Cardiac septum (tissue), 1 donor: ENCODE results near the gene BLVRA. TPM values are rescaled to one million over a fixed set of nuclear protein-coding genes. Genes with fewer than 3 reads are reported as not detected.
"Not testable (repeated sequence)": the region's sequence is repeated elsewhere in the genome, so short reads cannot be mapped to it uniquely, and the experiment has no call there.

Experiments
- DNase-seq: peaks from one replicate; pipeline ENCODE4 v3.0.0-alpha.2; 2020; ENCODE audit warnings: low spot score
- intact Hi-C: fragments of 100-400 bp; cut with DNase I; formaldehyde crosslinking; loops from one replicate; pipeline ENCODE4 v1.14.0; 2022
- total RNA-seq: library from RNA; stranded (reverse); fragmentation: NEBNext Ultra II Directional; extraction: Animal tissue kit (Norgen Biotek cat#: 25700); gene quantifications from one replicate; pipeline ENCODE4 v1.2.1, GENCODE V29; 2021
- donor health status: DM: no; HTN: no; CAD: no.

The BLVRA gene
- total RNA-seq, 1 donor from 2014 or later: 48.6 TPM

GRCh38 chr7:43785420-43785819, 26.9 kb downstream of the BLVRA start:
- no peak for DNase-seq
- intact Hi-C loops: no loop called here

- intact Hi-C loops: no loop called here
- no peak for DNase-seq
Measured at GRCh38 chr7:43787771-43788170, 29.3 kb downstream of the BLVRA start.

DNA sequence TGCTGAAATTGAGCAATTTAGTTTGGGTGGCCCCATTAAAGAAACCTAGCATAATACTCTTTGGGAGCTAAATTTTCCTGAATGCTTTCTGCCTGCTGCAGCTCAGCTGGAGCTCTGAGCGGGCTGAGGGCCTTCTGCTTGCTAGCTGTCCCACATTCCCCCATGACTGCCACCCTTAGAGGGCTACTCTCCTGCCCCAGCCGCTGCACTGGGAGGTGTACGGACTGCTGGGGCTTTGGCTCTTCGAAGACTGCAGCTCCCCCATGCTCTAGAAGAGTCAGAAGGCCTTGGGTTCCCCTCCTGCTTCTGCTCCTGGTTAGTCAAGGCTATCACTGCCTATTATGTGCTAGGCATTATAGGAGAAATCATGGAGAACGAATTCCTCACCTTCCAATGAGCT, 31.5 kb downstream of the BLVRA start:
- DNase-seq: no peak
- intact Hi-C loops: no loop called here

DNA sequence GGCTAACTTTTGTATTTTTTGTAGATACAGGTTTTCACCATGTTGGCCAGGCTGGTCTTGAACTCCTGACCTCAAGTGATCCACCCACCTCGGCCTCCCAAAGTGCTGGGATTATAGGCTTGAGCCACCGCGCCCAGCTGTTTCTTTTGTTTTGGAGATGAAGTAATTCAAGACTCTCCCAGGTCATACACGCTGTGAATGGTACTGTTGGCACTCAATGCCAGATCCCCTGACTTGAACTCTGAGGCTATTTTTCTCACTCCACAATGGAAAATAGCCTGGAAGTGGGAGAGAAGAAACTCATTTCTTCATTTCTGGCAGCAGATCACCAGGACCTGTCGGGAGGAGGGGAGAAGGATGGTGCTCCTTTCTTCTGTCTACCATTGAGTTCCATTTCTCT, 32.4 kb downstream of the BLVRA start:
- intact Hi-C loops: no loop called here
- no peak for DNase-seq

GRCh38 chr7:43791665-43792064, 33.2 kb downstream of the BLVRA start:
- DNase-seq: no peak
- intact Hi-C loops: no loop called here

- intact Hi-C loops: no loop called here
- DNase-seq: no peak
Measured at GRCh38 chr7:43792471-43793150, 34.1 kb downstream of the BLVRA start.

DNA sequence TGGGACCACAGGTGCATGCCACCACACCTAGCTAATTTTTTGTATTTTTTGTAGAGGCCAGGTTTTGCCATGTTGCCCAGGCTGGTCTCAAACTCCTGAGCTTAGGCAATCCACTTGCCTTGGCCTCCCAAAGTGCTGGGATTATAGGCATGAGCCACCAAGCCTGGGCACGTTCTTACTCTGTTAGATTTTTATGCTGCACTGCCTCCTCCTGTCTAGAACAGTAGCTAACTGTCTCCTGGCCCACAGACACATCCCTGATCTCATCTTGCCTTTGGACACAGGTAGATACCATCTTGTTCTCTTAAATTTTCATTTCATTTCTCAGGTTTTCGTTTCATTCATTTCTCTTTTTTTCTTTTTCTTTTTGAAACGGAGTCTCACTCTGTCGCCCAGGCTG, 41.1 kb downstream of the BLVRA start:
- intact Hi-C loops: no loop called here

DNA sequence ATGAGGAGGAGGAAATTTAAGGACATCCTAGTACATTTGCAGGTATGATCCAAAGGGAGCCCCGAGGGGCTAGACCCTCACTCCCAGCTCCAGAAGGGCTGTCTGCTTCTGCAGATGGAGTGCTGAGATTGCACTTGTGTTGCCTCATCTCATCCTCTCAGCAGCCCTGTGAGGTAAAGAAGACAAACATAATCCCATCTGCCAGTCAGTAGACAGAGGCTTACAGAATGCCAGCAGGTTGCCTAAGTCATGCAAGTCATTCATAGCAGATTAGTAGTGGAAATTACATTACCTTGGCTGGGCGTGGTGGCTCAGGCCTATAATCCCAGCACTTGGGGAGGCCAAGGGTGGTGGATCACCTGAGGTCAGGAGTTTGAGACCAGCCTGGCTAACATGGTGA, 45.4 kb downstream of the BLVRA start:
- intact Hi-C loops: no loop called here
- no peak for DNase-seq

More for the DNA sequence above, 41.1 kb downstream of the BLVRA start:
- no peak for DNase-seq

DNA sequence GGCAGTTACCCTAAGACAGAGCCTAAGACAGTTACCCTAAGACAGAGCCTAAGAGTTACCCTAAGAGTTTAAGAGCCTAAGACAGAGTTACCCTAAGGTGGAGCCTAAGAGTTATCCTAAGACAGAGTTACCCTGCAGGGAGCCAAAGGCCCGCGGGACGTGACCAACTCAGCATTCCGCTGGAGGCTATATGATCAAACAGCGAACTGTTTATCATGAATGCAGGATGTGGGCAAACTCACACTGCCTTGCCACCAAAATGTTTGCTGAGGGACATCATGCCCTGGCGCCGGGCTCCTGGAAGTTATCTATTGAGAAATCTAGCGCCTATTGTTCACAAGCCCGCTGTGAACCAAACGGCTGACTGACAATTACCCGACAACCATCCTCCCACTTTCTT, 49.9 kb downstream of the BLVRA start:
- intact Hi-C loops: no loop called here

GRCh38 chr7:43810195-43810941, 51.9 kb downstream of the BLVRA start:
- intact Hi-C loops, DNase-seq: not testable (repeated sequence)

More for the DNA sequence above, 49.9 kb downstream of the BLVRA start:
- DNase-seq: no peak

GRCh38 chr7:43815373-43815772, 56.9 kb downstream of the BLVRA start:
- DNase-seq: no peak
- intact Hi-C loops: no loop called here

DNA sequence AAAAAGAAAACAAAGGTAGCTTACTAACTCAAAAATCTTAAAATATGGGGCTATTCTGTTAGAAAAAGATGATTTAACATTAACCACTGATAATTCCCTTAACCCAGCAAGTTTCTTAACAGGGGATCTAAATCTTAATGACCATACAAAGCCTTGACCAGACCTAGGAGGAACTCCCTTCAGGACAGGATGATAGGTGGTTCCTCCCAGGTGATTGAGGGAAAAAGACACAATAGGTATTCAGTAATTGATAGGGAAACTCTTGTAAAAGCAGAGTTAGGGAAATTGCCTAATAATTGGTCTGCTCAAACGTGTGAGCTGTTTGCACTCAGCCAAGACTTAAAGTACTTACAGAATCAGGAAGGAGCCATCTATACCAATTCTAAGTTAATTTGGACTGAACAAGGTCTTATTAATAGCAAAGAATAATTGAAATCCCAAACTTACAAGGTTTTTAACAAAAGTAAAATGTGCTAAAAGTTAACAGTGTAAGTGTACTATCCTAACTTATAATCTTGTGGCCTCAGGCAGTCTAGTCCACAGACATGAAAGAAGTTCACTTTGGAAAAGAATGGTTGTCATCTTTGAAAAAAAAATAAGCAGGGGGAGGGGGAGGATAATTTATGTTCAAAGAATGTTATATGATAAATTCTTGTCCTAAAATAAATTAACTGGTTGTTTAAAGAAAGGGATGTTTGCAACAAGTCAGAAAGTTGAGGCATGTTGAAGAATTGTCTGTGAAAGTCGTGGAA, 57.7 kb downstream of the BLVRA start:
- DNase-seq, intact Hi-C loops: not testable (repeated sequence)

DNA sequence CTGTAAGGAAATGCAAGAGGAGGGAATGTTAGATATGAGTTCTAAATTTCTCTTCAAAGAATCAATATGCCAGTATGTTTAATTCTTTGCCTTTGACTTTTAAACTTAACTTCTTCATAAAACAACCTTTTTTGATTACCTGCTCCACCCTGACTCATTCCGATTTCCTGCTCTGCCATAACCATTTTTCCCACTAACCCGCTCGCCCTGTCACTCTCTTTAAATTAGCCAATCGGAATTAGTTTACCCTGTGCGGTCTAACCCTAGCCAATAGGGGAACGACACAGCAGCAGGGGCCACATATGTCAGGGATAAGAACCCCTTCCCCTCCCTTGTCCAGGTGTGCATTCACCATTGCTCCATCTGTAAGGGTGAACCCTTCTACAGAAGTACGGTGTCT, 64.9 kb downstream of the BLVRA start:
- intact Hi-C loops: not testable (repeated sequence)

GRCh38 chr7:43823941-43824340, 65.5 kb downstream of the BLVRA start:
- intact Hi-C loops: no loop called here
- no peak for DNase-seq

More for the DNA sequence above, 64.9 kb downstream of the BLVRA start:
- not testable (repeated sequence) for DNase-seq

GRCh38 chr7:43824513-43824912, 66.0 kb downstream of the BLVRA start:
- DNase-seq, intact Hi-C loops: not testable (repeated sequence)

DNA sequence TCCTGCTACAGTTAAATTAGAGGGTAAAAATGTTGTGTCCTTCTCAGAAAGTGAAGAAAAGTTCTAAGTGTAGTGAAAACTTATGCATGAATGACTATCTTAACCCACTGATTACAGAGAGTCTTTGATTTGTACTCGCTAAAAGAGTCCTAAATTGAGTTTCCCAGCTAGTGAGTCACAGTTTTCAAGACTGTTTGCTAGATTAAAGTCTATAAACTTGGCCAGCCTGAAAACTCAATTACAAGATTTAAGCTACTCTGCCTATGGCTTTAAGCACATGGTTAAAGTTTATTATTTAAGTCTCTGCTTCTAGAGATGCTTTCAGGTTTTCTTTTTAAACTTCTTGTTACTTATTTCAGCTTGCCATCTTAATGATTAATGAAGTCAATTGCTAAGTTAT, 66.5 kb downstream of the BLVRA start:
- intact Hi-C loops: no loop called here
- DNase-seq: no peak

GRCh38 chr7:43825391-43825808, 66.9 kb downstream of the BLVRA start:
- intact Hi-C loops: no loop called here
- DNase-seq: no peak

DNA sequence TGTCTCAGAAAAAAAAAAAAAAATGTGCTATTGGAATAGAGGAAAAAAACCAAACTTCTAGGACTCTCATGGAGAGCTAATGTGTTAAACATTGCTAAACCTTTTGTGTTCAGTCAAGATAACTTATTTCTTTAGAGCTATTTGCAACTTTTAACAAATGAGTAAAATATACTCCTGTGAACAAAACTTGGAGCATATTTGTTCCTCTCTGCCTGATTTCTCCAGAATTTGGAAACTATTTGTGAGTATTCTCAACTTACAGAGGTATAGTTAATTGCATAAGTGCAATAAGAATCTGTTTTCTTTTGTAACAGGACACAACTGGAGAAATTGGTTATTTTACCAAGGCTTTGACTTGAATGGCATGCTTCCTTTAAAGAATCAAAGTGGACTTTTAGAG, 72.4 kb downstream of the BLVRA start:
- intact Hi-C loops, DNase-seq: not testable (repeated sequence)

DNA sequence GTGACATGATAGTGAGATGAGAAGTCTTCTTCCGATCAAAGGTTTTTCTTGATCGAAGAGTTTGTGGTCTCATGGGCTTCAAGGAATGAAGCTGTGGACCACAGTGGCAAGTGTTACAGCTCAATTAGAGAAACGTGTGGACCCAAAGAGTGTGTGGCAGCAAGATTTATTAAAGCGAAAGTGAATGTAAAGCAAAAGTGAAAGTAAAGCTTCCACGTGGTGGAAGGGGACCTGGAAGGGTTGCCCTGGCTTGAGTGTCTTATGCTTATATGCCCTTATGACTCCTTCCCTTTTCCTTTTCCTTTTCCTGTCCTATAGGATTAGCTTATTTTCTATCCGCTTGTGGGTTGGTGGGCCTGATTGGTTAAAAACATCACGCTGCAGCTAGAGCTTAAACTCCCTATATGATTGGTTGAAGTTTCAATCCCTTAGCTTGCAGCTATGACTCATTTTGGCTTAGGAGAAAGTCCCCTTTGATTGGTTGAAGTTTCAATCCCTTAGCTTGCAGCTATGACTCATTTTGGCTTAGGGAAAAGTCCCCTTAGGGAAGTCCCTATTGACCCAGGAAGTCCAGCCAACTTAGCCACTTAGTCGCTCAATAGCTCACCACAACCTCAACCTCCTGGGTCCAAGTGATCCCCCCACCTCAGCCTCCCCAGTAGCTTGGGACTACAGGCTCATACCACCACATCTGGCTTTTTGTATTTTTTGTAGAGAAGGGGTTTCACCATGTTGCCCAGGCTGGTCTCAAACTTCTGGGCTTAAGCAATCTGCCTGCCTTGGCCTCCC, 76.2 kb downstream of the BLVRA start:
- intact Hi-C loops: no loop called here
- DNase-seq: no peak
